Heart left ventricle (tissue), 13 donors: ENCODE data around the gene POLD2.

Source experiments
- CTCF ChIP-seq, 12 donors: fragments of 200-600 bp; sonication (generic) in 4 of 12; IDR thresholded peaks; one replicate each; pipeline versions ENCODE4 v1.5.0 to v1.8.0; 2018 to 2022; ENCODE audit warnings: antibody characterized with exemption in 12 of 12, mild to moderate bottlenecking in 5 of 12
- POLR2A ChIP-seq, 2 donors: fragments of 450-650 bp; IDR thresholded peaks; one replicate each; pipeline ENCODE4 v1.6.1; 2017; ENCODE audit warnings: antibody characterized with exemption in 2 of 2, mild to moderate bottlenecking in 2 of 2, moderate library complexity in 2 of 2
- donor health status: ischemic (EF 13 %, LVEDD 7.1; RV severe dilation, severe dysfunction).
- donor health status: DM: no; HTN: yes; CAD: no.
- donor health status: DM: no; HTN: no; CAD: no.
- donor health status: ischemic (EF 25% LVEDD 6.9; RV normal size, moderate dysfunction).
- donor health status: ischemic (EF 25% LVEDD 5.7; RV mildly dilated, moderate dysfunction).
- donor health status: ischemic (EF 35%, LVEDD 5.7; RV mildly dilated, moderate dysfunction).
- donor health status: nonischemic (EF 11% LVEDD 7.7; RV severe dilation, severe dysfunction).
- donor health status: DM: yes; HTN: yes; CAD: no.
- donor health status: PGD.
- donor health status: ischemic (EF 29% LVEDD 5.4; RV normal size, mild dysfunction).
- donor health status: nonischemic (EF 23%, LVEDD 6.1; RV moderate dilation, normal function).

DNA sequence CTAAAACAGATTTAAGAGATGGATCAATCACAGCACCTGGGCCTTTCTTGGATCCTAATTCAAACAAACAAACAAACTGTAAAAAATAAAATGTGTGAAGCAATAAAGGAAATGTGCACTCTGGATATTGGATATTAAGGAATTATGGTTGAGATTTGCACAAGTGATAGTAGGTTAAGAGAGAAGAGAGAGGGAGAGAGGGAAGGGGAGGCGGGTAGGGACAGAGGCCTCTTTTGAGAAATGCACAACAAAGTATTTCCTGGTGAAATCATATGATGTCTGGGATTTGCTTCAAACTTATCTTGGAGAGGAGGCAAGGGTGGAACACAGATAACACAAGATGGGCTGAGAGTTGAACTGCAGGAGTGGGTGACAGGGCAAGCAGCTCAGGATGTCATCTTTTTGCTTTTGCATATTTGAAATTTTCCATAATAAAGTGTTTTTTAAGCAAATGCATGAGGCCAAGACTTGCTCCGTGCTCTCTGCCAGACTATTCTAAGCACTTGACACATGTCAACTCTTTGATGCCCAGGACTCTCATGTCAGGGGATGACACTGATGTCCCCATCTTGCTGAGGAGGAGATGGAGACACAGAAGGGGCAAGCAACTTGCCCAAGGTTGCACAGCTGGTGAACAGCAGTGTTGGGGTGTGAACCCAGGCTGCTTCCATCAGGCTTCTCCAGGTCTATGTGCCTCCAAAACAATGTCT is 28.3 kb downstream of the POLD2 start:
- no peak for TF ChIP-seq CTCF (IDR thresholded peaks at IDR 0.05)
- no peak for TF ChIP-seq POLR2A (IDR thresholded peaks at IDR 0.05)
